Measurements from ENCODE around the gene MGAT5B. TPM values are rescaled to one million over a fixed set of nuclear protein-coding genes. Genes with fewer than 3 reads are reported as not detected.

Gene MGAT5B
- polyA plus RNA-seq, 3 donors, result 0.16 to 0.25 (median 0.22) TPM

DNA sequence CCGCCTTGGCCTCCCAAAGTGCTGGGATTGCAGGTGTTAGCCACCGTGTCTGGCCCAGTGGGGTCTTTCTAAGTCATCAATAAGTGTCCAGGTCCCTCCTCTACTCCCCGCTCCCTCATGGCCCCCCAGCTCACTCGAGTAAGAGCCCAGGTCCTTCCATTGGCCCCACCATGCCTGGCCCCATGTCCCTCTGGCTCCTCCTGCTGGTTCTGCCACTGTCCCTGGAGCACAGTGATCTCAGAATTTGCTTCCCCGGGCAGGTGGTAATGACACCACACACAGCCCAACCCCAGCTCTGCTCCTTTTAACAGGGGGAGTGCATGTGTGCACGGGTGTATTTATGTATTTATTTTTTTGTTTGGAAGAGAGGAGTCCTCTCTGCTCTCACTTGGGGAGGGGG is 19.6 kb downstream of the MGAT5B start:
- WGBS, 3 donors, result 72 to 81% (median 81%) methylated on average over 6 of the region's 6 CpGs
- no peak overlapping the region for H3K27ac ChIP-seq (ENCODE audit: low read depth, low read length)

DNA sequence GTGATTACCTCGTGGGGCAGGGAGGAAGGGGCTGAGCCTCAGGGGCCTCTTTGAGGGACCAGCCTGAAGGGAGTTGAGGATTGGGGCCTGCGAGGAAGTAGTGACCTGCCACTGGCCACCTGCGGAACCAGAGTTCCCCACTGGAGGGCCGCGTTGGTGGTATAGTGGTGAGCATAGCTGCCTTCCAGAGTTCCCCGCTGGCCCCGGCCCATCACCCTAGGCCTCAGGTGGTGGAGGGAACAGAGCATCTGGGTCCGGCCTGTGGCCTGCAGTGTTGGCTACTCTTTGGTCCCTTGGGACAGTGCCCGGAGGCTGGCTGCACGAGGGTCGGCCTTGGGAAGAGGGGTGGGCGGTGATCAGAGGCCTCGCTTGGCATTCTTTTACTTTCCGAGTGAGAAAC is 20.5 kb downstream of the MGAT5B start:
- WGBS, 3 donors, result 56 to 85% (median 80%) methylated on average over 12 to 14 of the region's 14 CpGs

DNA sequence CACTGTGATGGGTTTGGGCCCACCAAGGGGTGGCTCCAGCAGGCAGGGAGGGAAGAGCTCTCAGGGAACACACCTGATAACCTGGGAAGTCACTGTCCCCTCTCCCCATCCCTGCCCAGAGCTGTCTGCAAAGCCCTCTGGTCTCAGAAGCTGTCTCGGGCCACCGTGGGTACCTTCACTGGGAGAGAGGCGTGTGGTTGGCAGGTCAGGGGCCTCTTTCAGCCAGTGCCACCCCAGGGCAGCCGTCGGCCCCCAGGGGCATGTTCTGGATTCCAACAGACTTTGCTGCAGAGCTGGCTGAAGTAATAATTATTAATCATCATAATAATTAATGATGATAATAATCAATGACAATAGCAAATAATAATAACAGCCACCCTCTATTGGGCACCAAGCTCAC is 21.1 kb downstream of the MGAT5B start:
- H3K27ac ChIP-seq (ENCODE audit: low read depth, low read length), result no peak overlapping the region
- 81 to 91% (median 82%) methylated on average over 5 of the region's 5 CpGs for WGBS, 3 donors

More for the DNA sequence above, 20.5 kb downstream of the MGAT5B start:
- H3K27ac ChIP-seq (ENCODE audit: low read depth, low read length), result no peak overlapping the region

DNA sequence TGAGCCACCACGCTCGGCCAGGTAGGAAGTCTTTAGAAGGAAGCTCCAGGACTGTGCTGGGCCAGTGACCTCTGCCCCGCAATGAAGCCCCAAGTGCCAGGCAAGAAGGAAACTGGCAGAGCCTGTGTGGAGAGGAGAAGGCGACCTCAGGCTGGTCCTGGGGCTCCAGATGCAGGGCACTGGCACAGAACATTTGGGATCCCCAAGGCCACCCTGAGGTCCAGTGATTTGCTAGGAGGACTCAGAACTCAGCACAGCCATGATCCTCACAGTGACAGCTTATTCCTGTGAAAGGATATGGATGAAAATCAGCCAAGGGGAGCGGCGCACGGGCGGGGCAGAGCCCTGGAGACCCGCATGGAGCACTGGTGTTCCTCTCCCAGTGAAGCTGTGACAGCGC is 24.1 kb downstream of the MGAT5B start:
- no peak overlapping the region for H3K27ac ChIP-seq (ENCODE audit: low read depth, low read length)
- WGBS, 3 donors, result 86 to 93% (median 91%) methylated on average over 10 of the region's 10 CpGs

DNA sequence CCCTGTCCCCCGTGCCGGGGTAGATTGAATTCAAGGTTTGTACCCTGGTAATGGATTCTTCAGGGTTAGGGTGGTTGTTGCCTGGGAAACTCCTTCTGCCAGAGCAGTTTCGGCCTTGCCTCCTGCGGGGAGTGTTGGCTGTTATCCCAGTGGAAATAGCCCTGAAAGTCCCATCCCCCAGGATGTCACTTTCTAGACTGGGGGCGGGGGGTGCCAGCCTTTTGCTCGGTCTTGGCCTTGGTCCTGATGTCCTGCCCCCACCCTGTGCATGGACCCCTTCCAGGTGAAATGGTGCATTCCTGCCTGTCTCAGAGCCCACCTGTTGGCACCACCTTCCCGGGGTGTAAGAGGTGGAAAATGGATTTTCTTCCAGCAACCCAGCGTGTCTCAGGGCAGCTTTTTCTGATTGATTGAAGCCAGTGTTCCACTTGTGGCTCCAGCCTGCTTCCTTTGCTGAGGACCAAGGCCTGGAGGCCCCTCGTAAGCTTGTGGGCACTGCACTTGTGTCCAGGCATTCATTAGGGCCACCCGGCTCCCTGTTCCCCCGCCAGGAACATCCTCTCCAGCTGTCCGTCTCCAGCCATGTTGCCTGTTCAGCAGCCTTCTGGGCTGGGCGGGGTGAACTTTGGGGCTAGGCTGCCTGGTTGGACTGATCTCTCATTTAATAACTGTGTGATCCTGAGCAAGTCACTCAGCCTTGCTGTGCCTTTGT is 25.6 kb downstream of the MGAT5B start:
- no peak overlapping the region for H3K27ac ChIP-seq (ENCODE audit: low read depth, low read length)
- WGBS, 3 donors, result 38 to 75% (median 72%) methylated on average over 13 of the region's 13 CpGs

DNA sequence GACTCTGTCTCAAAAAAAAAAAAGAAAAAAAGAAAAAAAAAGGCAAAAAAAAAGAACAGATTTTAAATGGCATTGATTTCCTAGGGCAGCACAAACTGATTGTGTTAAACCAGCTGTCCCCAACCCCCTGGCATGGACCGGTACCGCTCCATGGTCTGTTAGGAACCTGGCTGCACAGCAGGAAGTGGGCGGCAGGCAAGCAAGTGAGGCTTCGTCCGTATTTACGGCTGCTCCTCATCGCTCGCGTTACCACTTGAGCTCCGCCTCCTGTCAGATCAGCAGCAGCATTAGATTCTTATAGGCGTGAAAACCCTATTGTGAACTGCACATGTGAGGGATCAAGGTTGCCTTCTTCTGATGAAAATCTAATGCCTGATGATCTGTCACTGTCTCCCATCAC is 26.6 kb downstream of the MGAT5B start:
- no peak overlapping the region for H3K27ac ChIP-seq (ENCODE audit: low read depth, low read length)
- WGBS, 3 donors, result 94 to 98% (median 95%) methylated on average over 11 of the region's 11 CpGs

DNA sequence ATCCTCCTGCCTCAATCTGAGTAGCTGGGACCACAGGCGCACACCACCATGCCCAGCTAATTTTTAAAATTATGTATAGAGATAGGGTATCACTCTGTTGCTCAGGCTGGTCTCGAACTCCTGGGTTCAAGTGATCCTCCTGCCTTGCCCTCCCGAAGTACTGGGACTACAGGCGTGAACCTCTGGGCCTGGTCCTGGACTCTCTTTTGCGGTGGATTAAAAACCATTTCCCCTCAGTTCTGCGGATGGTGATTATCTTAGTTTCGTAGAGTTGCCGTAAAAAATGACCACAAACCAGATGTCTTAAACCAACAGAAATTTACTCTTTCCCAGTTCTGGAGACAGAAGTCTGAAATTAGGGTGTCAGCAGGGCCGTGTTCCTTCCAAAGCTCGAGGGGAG is 28.8 kb downstream of the MGAT5B start:
- WGBS, 3 donors, result 78 to 87% (median 87%) methylated on average over 10 of the region's 10 CpGs
- H3K27ac ChIP-seq (ENCODE audit: low read depth, low read length), result no peak overlapping the region

DNA sequence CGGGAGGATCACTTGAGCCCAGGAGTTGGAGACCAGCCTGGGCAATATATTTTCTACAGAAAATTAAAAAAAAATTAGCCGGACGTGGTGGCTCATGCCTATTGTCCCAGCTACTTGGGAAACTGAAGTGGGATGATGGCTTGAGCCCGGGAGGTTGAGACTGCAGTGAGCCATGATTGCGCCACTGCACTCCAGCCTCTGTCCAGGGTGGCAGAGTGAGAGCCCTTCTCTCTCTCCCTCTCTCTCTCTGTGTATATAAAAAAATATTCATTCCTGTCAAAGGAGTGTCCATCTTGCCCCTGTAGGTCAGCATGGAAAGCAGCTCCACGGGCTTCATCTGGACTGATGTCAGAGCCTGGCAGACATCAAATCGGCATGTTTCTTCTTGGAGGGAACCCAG is 31.2 kb downstream of the MGAT5B start:
- H3K27ac ChIP-seq (ENCODE audit: low read depth, low read length), result no peak overlapping the region
- 76 to 86% (median 83%) methylated on average over 7 of the region's 7 CpGs for WGBS, 3 donors

DNA sequence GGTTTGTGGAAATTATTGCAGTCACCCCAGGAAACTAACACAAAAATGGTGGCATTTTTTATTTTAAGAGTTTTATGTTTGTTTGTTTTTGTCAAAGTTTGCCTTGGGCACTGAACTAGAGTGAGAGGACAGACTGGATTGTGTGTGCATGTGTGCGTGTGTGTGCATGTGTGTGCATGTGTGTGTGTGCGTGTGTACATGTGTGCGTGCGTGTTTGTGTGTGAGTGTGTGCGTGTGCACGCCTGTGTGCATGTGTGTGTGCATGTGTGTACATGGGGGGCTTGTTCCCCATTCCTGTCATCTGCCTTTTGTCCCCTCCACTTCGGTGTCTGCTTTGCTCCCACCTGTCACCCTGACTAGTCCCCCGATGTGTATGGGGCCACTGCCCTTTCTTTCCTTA is 32.5 kb downstream of the MGAT5B start:
- no peak overlapping the region for H3K27ac ChIP-seq (ENCODE audit: low read depth, low read length)
- 85 to 91% (median 91%) methylated on average over 8 of the region's 8 CpGs for WGBS, 3 donors

DNA sequence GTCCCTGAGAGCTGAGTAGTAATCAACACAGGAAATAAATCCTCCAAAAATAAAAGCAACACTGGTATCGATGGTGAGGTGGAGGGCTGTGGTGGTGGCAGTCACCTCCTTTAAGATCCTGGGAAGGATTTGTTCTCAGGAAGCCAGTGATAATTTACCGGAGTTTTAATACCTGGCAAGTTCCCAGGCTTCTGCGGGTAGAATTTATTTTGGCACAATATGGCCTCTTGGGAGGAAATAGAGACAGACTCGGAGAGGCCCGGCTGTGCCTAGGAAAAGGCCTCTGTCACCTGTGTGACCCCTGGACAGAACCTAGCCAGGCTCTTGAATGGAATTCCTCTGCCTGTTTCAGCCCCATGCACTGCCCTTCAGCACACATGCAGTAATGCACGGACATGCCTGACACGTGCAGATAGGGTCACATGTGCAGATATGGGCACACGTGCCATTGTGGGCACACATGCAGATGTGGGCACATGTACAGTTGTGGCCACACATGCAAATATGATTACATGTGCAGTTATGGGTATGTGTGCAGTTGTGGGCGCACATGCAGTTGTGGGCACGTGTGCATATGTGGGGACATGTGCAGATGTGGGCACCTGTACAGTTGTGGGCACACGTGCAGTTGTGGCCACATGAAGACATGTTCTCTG is 33.5 kb downstream of the MGAT5B start:
- WGBS, 3 donors, result 53 to 69% (median 65%) methylated on average over 11 of the region's 11 CpGs
- no peak overlapping the region for H3K27ac ChIP-seq (ENCODE audit: low read depth, low read length)

DNA sequence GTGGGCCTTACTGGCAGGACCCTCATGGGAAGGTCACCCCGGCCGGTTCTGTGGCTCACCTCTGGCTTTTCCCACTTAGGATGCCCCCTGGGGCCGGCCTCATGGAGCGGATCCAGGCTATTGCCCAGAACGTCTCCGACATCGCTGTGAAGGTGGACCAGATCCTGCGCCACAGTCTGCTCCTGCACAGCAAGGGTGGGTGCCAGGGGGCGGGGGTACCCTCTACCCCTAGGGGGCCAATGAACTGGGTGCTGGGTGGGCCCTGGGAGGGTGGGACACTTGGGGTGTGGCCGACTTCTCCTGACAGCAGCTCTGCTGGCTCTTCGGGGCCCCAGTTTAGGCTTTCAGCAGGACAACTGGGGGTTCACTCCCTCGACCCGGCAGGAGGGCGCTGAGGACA is 34.3 kb downstream of the MGAT5B start:
- H3K27ac ChIP-seq (ENCODE audit: low read depth, low read length), result no peak overlapping the region
- 78 to 88% (median 85%) methylated on average over 14 of the region's 14 CpGs for WGBS, 3 donors

DNA sequence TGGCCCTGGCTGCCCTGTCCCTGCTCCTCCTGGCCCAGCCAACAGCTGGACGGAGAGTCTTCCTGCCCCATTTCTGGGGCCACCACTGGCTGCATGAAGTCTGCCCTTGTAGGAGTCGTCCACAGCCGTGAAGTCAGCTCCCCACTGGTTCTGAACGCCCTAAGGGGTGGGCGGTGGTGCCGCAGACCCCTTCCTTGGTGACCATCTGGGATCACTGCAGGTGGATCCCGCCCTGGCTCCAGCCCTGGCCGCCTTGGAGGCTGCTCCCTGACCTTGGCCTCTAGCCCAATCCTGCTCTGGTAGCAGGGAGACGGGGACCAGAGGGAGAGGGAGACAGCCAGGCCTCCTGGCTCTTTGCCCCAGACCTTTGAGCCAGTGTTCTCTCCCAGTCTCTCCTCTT is 35.4 kb downstream of the MGAT5B start:
- no peak overlapping the region for H3K27ac ChIP-seq (ENCODE audit: low read depth, low read length)
- WGBS, 3 donors, result 52 to 63% (median 61%) methylated on average over 9 of the region's 9 CpGs

DNA sequence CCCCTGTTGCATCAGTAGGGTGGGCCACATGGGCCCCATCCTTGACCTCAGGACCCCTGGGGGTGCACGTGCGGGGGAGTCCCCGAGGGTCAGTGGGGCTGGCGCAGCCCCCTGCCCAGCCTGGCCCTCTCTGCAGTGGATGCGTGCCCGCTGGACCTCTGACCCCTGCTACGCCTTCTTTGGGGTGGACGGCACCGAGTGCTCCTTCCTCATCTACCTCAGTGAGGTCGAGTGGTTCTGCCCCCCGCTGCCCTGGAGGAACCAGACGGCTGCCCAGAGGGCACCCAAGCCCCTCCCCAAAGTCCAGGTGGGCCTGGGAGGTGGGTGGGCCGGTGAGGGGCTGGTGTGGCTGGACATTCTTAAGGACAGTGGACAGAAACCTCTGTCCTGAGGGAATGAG is 35.9 kb downstream of the MGAT5B start:
- H3K27ac ChIP-seq (ENCODE audit: low read depth, low read length), result no peak overlapping the region
- WGBS, 3 donors, result 78 to 87% (median 81%) methylated on average over 13 of the region's 13 CpGs

DNA sequence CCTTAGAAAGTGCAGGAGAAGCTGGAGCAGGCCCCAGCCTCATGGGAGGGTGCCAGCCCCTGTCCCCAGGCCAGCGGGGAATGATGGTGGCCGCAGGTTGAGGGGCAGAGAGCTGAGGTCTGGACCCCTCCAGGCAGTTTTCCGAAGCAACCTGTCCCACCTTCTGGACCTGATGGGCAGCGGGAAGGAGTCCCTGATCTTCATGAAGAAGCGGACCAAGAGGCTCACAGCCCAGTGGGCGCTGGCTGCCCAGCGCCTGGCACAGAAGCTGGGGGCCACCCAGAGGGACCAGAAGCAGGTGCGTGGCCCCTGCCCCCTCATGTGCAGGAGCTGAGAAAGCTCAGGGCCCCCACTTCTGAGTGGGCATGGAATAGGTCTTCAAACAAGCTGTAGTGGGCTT is 36.8 kb downstream of the MGAT5B start:
- H3K27ac ChIP-seq (ENCODE audit: low read depth, low read length), result no peak overlapping the region
- WGBS, 3 donors, result 90 to 99% (median 92%) methylated on average over 8 of the region's 8 CpGs

DNA sequence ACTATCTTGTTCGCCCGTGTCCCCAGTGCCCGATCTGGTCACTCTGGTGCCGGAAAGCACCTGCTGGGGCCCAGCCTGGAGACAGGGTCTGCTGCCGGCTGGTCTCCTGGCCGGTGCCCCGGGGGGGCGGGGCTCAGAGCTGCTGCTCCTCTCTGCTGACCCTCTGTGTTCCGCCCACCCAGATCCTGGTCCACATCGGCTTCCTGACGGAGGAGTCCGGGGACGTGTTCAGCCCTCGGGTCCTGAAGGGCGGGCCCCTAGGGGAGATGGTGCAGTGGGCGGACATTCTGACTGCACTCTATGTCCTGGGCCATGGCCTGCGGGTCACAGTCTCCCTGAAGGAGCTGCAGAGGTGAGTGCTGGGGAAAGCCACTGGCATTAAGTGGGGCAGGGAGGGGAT is 37.6 kb downstream of the MGAT5B start:
- WGBS, 3 donors, result 60 to 72% (median 63%) methylated on average over 17 of the region's 17 CpGs
- H3K27ac ChIP-seq (ENCODE audit: low read depth, low read length), result no peak overlapping the region

DNA sequence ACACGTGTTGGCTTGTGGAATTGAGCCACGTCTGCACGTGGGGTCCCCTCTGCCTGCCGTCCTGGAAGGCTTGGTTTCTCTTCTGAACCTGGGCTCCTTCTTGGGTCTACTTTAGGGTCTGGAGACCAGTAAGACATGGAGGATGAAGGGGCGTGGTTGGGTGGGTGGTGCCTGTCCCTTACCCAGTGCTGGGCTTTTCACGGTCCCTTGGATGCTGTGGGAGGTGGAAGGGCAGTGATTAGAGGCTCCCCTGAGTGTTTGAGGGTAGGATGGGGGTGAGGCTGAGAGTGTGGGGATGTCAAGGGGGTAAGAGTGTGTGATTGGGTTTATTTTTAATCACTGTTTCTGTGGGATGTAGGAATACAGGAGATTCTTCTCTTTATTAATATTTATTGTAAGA is 38.3 kb downstream of the MGAT5B start:
- no peak overlapping the region for H3K27ac ChIP-seq (ENCODE audit: low read depth, low read length)
- WGBS, 3 donors, result 46 to 64% (median 62%) methylated on average over 6 of the region's 6 CpGs

DNA sequence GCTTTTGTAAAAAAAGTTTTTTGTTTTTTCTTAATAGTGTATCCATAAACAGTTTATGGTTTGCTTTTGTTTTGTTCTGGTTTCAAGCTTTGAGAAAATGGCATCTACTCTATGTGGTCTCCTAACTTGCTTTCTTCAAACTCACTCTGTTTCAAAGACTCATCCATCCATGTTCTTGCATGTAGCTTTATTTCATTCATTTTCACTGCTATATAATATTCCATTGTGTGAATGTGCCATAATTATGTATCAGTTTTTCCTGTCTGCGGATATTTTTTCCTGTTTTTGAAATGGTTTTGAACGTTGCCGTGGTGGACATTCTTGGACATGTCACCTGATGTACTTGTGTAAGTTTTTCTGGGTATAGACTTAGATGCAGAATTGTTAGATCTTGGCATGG is 39.1 kb downstream of the MGAT5B start:
- H3K27ac ChIP-seq (ENCODE audit: low read depth, low read length), result no peak overlapping the region
- 83 to 87% (median 86%) methylated on average over 3 of the region's 3 CpGs for whole genome bisulfite sequencing, 3 donors

DNA sequence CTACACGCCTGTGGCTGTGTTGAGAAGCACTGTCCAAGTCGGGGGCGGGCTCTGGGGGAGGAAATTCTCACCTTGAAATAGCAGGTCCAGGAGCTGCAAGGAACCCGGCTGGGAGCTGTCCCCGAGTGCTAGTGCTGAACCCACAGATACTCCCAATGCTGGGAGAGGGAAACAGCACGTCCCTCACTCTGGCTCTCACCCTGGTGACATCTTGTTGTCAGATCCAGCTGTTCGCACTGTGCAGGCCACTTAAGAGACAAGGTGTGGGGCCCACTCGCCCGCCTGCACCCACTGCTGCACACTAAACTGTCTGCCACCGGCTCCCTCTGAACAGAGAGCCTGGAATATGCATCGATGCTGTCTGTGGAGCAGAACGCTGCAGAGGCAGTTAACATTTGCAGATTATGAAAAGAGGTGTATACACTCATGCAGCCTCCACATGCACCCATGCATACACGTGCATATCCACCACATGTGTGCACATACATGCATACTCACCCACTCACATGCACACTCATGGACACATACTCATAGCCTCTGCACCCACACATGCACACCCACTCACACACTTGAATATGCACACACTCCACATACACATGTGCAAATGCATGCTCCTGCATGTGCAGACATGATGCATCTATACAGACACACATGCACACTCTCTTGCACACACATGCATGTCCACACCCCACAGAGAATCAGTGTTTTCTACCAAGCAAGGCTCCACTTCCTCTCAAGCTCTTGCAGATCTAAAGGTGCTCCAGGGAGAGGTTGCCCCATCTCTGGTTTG is 42.0 kb downstream of the MGAT5B start:
- H3K27ac ChIP-seq (ENCODE audit: low read depth, low read length), result no peak overlapping the region
- 24 to 30% (median 25%) methylated on average over 13 of the region's 13 CpGs for WGBS, 3 donors

DNA sequence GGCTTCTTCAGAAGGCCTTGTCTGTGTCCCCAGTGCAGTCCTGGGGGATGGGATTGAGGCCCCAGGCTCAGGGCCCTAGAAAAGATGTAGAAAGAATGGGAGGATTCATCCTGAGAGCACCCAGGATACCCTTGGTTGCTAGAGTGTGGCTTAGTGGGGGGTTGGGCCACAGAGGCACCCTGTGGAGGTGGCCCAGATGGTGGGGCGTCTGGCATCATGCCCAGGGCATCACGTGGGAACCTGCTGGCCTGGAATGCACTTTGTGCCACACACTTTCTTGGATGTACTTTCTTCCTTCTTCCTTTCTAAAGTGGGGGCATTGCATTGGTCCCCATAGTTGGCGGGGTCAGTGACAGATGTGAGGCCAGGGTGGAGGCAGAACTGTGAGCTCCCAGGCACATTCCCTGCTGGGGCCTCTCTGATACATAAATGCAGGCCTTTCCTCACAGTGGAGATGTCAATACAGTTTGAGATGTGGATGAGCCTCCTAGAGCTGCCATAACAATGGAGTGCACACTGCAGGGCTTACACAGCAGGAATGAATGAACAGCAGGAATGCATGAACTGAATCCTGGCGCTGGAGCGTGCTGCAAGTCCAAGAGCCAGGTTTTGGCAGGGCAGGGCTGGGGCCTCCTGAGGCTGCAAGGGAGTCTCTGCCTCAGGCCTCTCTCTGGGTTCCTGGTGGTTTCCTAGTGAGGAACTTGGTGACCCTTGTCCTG is 43.3 kb downstream of the MGAT5B start:
- 69 to 82% (median 79%) methylated on average over 5 of the region's 5 CpGs for WGBS, 3 donors

More for the DNA sequence above, 43.3 kb downstream of the MGAT5B start:
- H3K27ac ChIP-seq (ENCODE audit: low read depth, low read length), result no peak overlapping the region

All from adipose tissue (tissue), 3 donors.